H1 (cell line): ENCODE results near the gene SLC7A8. TPM values are rescaled to one million over a fixed set of nuclear protein-coding genes. Genes with fewer than 3 reads are reported as not detected.

ENCODE experiments used
- CTCF ChIA-PET: fragments of 300-600 bp; sonication (Branson Sonifier 250); formaldehyde crosslinking; loops from one replicate; lab custom pipeline; 2021; ENCODE audit not compliant: partially characterized antibody; lab: Charles Lee
- POLR2A ChIA-PET: fragments of 300-600 bp; sonication (Branson Sonifier 250); formaldehyde crosslinking; loops from one replicate; lab custom pipeline; 2021; ENCODE audit warnings: inconsistent platforms; ENCODE audit not compliant: partially characterized antibody; lab: Charles Lee
- DNase-seq, 2 experiments: peaks; one replicate each; pipeline versions ENCODE4 v3.0.0 to v3.0.0-alpha.2; 2010 to 2022; ENCODE audit warnings: low spot score in 2 of 2, low read depth in 1 of 2, mixed read lengths in 1 of 2
- FAIRE-seq: peaks from 2 replicates; lab custom pipeline; 2011; peaks lifted over from hg19 to GRCh38; lab: Jason Lieb, UNC
- H2AFZ ChIP-seq: 2 replicates; pipeline ENCODE4 v1.8.1; 2012; ENCODE audit warnings: low read length, inconsistent platforms
- H2AK5ac ChIP-seq: 2 replicates; pipeline ENCODE4 v1.6.1; 2013; ENCODE audit warnings: low read depth, low read length
- H2BK120ac ChIP-seq: replicated peaks from 2 replicates; pipeline ENCODE3; 2013; ENCODE audit warnings: low read depth, low read length, inconsistent platforms
- H2BK12ac ChIP-seq: 2 replicates; pipeline ENCODE4 v1.6.1; 2013; ENCODE audit warnings: low read depth, low read length
- H2BK15ac ChIP-seq: 2 replicates; pipeline ENCODE4 v1.6.1; 2013; ENCODE audit warnings: low read length
- H2BK20ac ChIP-seq: 2 replicates; pipeline ENCODE4 v1.6.1; 2013; ENCODE audit warnings: low read length
- H2BK5ac ChIP-seq: 2 replicates; pipeline ENCODE4 v1.6.1; 2013; ENCODE audit warnings: low read depth, low read length
- H3K14ac ChIP-seq: 2 replicates; pipeline ENCODE4 v1.6.1; 2013; ENCODE audit warnings: inconsistent platforms; ENCODE audit not compliant: insufficient read length
- H3K18ac ChIP-seq: 2 replicates; pipeline ENCODE4 v1.6.1; 2013; ENCODE audit warnings: low read length; ENCODE audit errors: extremely low read depth
- H3K23ac ChIP-seq: 2 replicates; pipeline ENCODE4 v1.6.1; 2013; ENCODE audit warnings: inconsistent platforms; ENCODE audit not compliant: insufficient read length
- H3K23me2 ChIP-seq: 2 replicates; pipeline ENCODE4 v1.6.1; 2013; ENCODE audit warnings: low read depth, low read length
- H3K27ac ChIP-seq: 2 replicates; pipeline ENCODE4 v1.6.1; 2011; ENCODE audit warnings: low read depth, low read length, inconsistent platforms
- H3K27me3 ChIP-seq, 4 experiments: replicated peaks in 1 of 4; 1 replicate in 1 of 4; 2 replicates in 3 of 4; pipeline versions ENCODE4 v1.6.1 to v1.8.1; 2011 to 2013; ENCODE audit warnings: low read length in 3 of 4, mild to moderate bottlenecking in 3 of 4, inconsistent platforms in 2 of 4, mixed read lengths in 2 of 4, moderate library complexity in 1 of 4; ENCODE audit not compliant: control insufficient read depth in 3 of 4, insufficient read depth in 3 of 4; ENCODE audit errors: extremely low read depth in 1 of 4
- H3K36me3 ChIP-seq, 4 experiments: 2 replicates each; pipeline versions ENCODE4 v1.6.1 to v1.8.1; 2011 to 2013; ENCODE audit warnings: mild to moderate bottlenecking in 4 of 4, low read length in 3 of 4, moderate library complexity in 2 of 4, control low read depth in 1 of 4, inconsistent platforms in 1 of 4; ENCODE audit not compliant: insufficient read depth in 4 of 4, control insufficient read depth in 2 of 4
- H3K4ac ChIP-seq: replicated peaks from 2 replicates; pipeline ENCODE3; 2013; ENCODE audit warnings: low read length, low read depth, mixed read lengths, inconsistent platforms; ENCODE audit not compliant: insufficient read length
- H3K4me1 ChIP-seq, 4 experiments: replicated peaks in 1 of 4; 1 replicate in 1 of 4; 2 replicates in 3 of 4; pipeline versions ENCODE4 v1.6.1 to v1.8.1; 2011 to 2013; ENCODE audit warnings: low read length in 3 of 4, inconsistent platforms in 2 of 4, mixed read lengths in 1 of 4; ENCODE audit not compliant: insufficient read depth in 4 of 4, control insufficient read depth in 3 of 4
- H3K4me2 ChIP-seq, 2 experiments: 2 replicates each; pipeline versions ENCODE4 v1.6.1 to v1.8.1; 2011 to 2013; ENCODE audit warnings: low read depth in 2 of 2, low read length in 2 of 2, control low read depth in 1 of 2, inconsistent platforms in 1 of 2, mild to moderate bottlenecking in 1 of 2; ENCODE audit not compliant: insufficient read depth in 1 of 2
- H3K4me3 ChIP-seq, 4 experiments: fragments of 200-600, 300-600 bp in 1 of 4; sonication (generic), shearing (Covaris generic), sonication (Bioruptor Twin) in 1 of 4; 2 replicates each; pipeline versions ENCODE4 v1.5.1 to v1.8.1; 2011 to 2016; ENCODE audit warnings: low read length in 4 of 4, low read depth in 3 of 4, control low read depth in 2 of 4, inconsistent platforms in 2 of 4, mild to moderate bottlenecking in 2 of 4, mixed read lengths in 1 of 4, moderate library complexity in 1 of 4; ENCODE audit not compliant: insufficient read depth in 2 of 4; ENCODE audit errors: extremely low read depth in 1 of 4
- H3K56ac ChIP-seq: replicated peaks from 2 replicates; pipeline ENCODE3; 2013; ENCODE audit warnings: low read depth, mild to moderate bottlenecking, mixed read lengths, low read length, inconsistent platforms; ENCODE audit not compliant: insufficient read length
- H3K79me1 ChIP-seq: 2 replicates; pipeline ENCODE4 v1.6.1; 2013; ENCODE audit warnings: low read depth, low read length, control low read depth
- H3K79me2 ChIP-seq, 2 experiments: 2 replicates each; pipeline versions ENCODE4 v1.6.1 to v1.8.1; 2012 to 2013; ENCODE audit warnings: low read length in 2 of 2, mild to moderate bottlenecking in 2 of 2, inconsistent platforms in 1 of 2; ENCODE audit not compliant: insufficient read depth in 2 of 2, control insufficient read depth in 1 of 2
- H3K9ac ChIP-seq, 4 experiments: replicated peaks in 1 of 4; 1 replicate in 1 of 4; 2 replicates in 3 of 4; pipeline versions ENCODE4 v1.6.1 to v1.8.1; 2011 to 2013; ENCODE audit warnings: low read depth in 3 of 4, low read length in 3 of 4, control low read depth in 2 of 4, mild to moderate bottlenecking in 2 of 4, moderate library complexity in 2 of 4, inconsistent platforms in 1 of 4; ENCODE audit errors: extremely low read depth in 1 of 4
- H3K9me3 ChIP-seq, 2 experiments: 2 replicates each; pipeline versions ENCODE4 v1.6.1 to v1.8.1; 2012 to 2013; ENCODE audit warnings: mild to moderate bottlenecking in 2 of 2, moderate library complexity in 2 of 2, control low read depth in 1 of 2, inconsistent platforms in 1 of 2, low read depth in 1 of 2, low read length in 1 of 2, mixed read lengths in 1 of 2; ENCODE audit not compliant: insufficient read depth in 2 of 2
- H4K20me1 ChIP-seq, 2 experiments: replicated peaks in 1 of 2; 2 replicates each; pipeline versions ENCODE3 to v1.8.1; 2011 to 2013; ENCODE audit warnings: inconsistent platforms in 2 of 2, low read length in 2 of 2, mild to moderate bottlenecking in 1 of 2; ENCODE audit not compliant: insufficient read depth in 2 of 2, control insufficient read depth in 1 of 2
- H4K5ac ChIP-seq: 2 replicates; pipeline ENCODE4 v1.6.1; 2013; ENCODE audit warnings: low read length, low read depth, mixed read lengths, inconsistent platforms; ENCODE audit not compliant: insufficient read length
- H4K8ac ChIP-seq: 2 replicates; pipeline ENCODE4 v1.8.0; 2013; ENCODE audit warnings: mild to moderate bottlenecking, moderate library complexity, low read length, inconsistent platforms; ENCODE audit not compliant: insufficient read depth; ENCODE audit errors: extremely low read depth
- H4K91ac ChIP-seq: replicated peaks from 2 replicates; pipeline ENCODE3; 2013; ENCODE audit warnings: low read length, mixed read lengths, inconsistent platforms; ENCODE audit not compliant: insufficient read length
- RBBP5 ChIP-seq: IDR thresholded peaks from 2 replicates; pipeline ENCODE4 v1.7.1; 2012; ENCODE audit warnings: low read depth, mild to moderate bottlenecking, inconsistent platforms, low read length, moderate library complexity, borderline replicate concordance
- TBP ChIP-seq: IDR thresholded peaks from 2 replicates; pipeline ENCODE4 v1.6.1; 2011; ENCODE audit warnings: low read depth, low read length, improper control_type of control experiment
- WGBS, 2 experiments: shearing (Covaris generic) in 1 of 2; methylation state at CpG; one replicate each; pipeline versions ENCODE4 v1.1.6 to v1.1.7; 2013 to 2015; ENCODE audit warnings: low lambda C conversion rate in 2 of 2, mixed read lengths in 2 of 2, inconsistent platforms in 1 of 2, low coverage in 1 of 2, missing lambda C conversion rate in 1 of 2; ENCODE audit not compliant: insufficient replicate concordance in 2 of 2, insufficient coverage in 1 of 2, insufficient read length in 1 of 2; ENCODE audit errors: extremely low coverage in 1 of 2, missing lambda C conversion rate in 1 of 2; 5-methylcytosine and 5-hydroxymethylcytosine counted together
- polyA plus RNA-seq, 7 experiments: library from polyadenylated mRNA; depleted of rRNA in 3 of 7; stranded (reverse) in 5 of 7; unstranded in 2 of 7; fragments of >200 nt in 5 of 7; fragments of 200-250 nt in 2 of 7; gene quantifications; 1 replicate in 5 of 7; 2 replicates in 1 of 7; 4 replicates in 1 of 7; pipeline versions ENCODE4 v1.2.1 to v1.2.3, GENCODE V29; 2011 to 2013; ENCODE audit warnings: missing spikeins in 2 of 7, mixed read lengths in 2 of 7
- total RNA-seq: library from RNA; stranded (reverse); fragmentation: NEBNext Ultra II Directional; extraction: Animal tissue kit (Norgen Biotek cat#: 25700); gene quantifications from 2 replicates; pipeline ENCODE4 v1.2.1, GENCODE V29; 2021

Gene SLC7A8
- total and polyA plus RNA-seq, 2 of the 8 experiments (the other 6 are each of a cell fraction or from before 2014, with no cell fraction given) = 182 to 204 TPM

DNA sequence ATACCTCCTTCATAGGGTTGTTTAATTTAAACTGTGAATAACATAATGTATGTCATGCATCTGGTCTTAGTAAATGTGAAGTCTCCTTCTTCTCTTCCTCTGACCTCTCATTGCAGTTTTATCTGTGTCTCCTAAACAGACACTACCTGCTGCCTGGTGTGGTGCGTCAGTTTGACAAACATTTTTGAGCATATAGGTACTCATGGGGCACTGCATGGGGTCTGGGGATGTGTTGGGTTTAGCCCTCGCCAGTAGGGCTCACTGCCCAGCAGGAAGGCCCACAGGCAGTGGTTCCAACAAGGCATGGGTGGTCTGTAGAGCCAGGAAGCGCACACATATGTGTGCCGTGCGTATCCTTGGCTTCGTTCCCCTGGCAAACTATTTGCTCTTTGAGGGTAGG is 61.4 kb downstream of the SLC7A8 start:
- Histone ChIP-seq H3K27me3 (no peaks in the 10 kb centered on the region), H3K18ac (no peak overlapping the region), H4K20me1 (no peaks in the 10 kb centered on the region), H3K56ac (no peak overlapping the region), H3K4me2 (no peak overlapping the region), H3K4ac (no peak overlapping the region), H3K14ac (no peak overlapping the region), H3K23me2 (no peaks in the 10 kb centered on the region), H3K4me3 (no peak overlapping the region), H2AK5ac (peak overlapping the region; percentile 79; the same call in 1 of the 2 replicates), H2BK120ac (peak overlapping the region; percentile 3), H3K23ac (no peak overlapping the region), H2BK5ac (no peak overlapping the region), H3K27ac (no peak overlapping the region), H2AFZ (no peak overlapping the region), H2BK15ac (0 out of 2 replicates have a peak overlapping the region, but pooled peaks have one; percentile 9), H3K36me3 (peaks cover 2 to 6% (median 2%) of the 10 kb centered on the region in 4 experiments; a peak in 4 of 8 replicates), H3K79me1 (no peaks in the 10 kb centered on the region), H3K79me2 (no peaks in the 10 kb centered on the region), H3K9me3 (no peaks in the 10 kb centered on the region; a peak in 1 of 4 replicates), H3K4me1 (peaks cover 0 to 11% (median 5%) of the 10 kb centered on the region in 4 experiments; a peak in 5 of 7 replicates), H2BK20ac (0 out of 2 replicates have a peak overlapping the region, but pooled peaks have one; percentile 16), H4K5ac (no peak overlapping the region), H4K8ac (no peak overlapping the region), H2BK12ac (0 out of 2 replicates have a peak overlapping the region, but pooled peaks have one; percentile 60), H4K91ac (peak overlapping the region; percentile 79), H3K9ac (no peak overlapping the region)
- FAIRE-seq (no peak), DNase-seq (no peak)
- TF ChIP-seq TBP = no peak
- TF ChIP-seq RBBP5 = no peak
- POLR2A ChIA-PET = interaction anchor here (0.8 to 2.1 kb wide), 4 partner anchors 20 to 65 kb away, joined by 3 to 13 read pairs (median 6); partner anchors contain the start of genes ACIN1, C14orf119 and SLC7A8
- WGBS, 2 experiments = 87% methylated on average over 6 of the region's 6 CpGs; no CpG with 5 or more reads in 1 of the 2 experiments
- CTCF ChIA-PET = interaction anchor here (0.6 to 11.8 kb wide), 31 partner anchors 8 to 258 kb away, joined by 3 to 290 read pairs (median 10); partner anchors contain the start of genes ACIN1, BCL2L2, C14orf119 and SLC7A8
